Neural cell (in vitro differentiated cells): Measurements from ENCODE around the gene FCRL1. TPM values are rescaled to one million over a fixed set of nuclear protein-coding genes. Genes with fewer than 3 reads are reported as not detected.

ENCODE experiments used
- H2AFZ ChIP-seq: fragments of 200-600, 300-800 bp; sonication (generic), shearing (Covaris generic); 2 replicates; pipeline ENCODE4 v1.6.0; 2014; ENCODE audit warnings: low read depth, mild to moderate bottlenecking, antibody characterized with exemption, low read length, moderate library complexity
- H3F3A ChIP-seq: fragments of 200-600 bp; shearing (Covaris generic); 2 replicates; pipeline ENCODE4 v1.6.1; 2016; ENCODE audit warnings: mild to moderate bottlenecking, moderate library complexity, mixed read lengths, antibody characterized with exemption, low read length; ENCODE audit not compliant: insufficient read depth, poor library complexity, severe bottlenecking
- H3K27ac ChIP-seq: fragments of 200-600, 300-800 bp; sonication (generic), shearing (Covaris generic); 2 replicates; pipeline ENCODE4 v1.5.1; 2014; ENCODE audit warnings: mild to moderate bottlenecking, low read length, moderate library complexity
- H3K27me3 ChIP-seq: fragments of 300-800, 200-600 bp; sonication (generic), shearing (Covaris generic); 2 replicates; pipeline ENCODE4 v1.6.0; 2014; ENCODE audit warnings: mild to moderate bottlenecking, low read depth, low read length, moderate library complexity; ENCODE audit not compliant: insufficient read depth
- H3K36me3 ChIP-seq: fragments of 300-800, 200-600 bp; sonication (generic), shearing (Covaris generic); 2 replicates; pipeline ENCODE4 v1.5.1; 2014; ENCODE audit warnings: mild to moderate bottlenecking, antibody characterized with exemption, low read length, moderate library complexity; ENCODE audit not compliant: insufficient read depth
- H3K4me2 ChIP-seq: fragments of 300-800, 200-600 bp; sonication (generic), shearing (Covaris generic); 2 replicates; pipeline ENCODE4 v1.6.0; 2014; ENCODE audit warnings: mild to moderate bottlenecking, low read length
- H3K4me3 ChIP-seq: fragments of 300-800, 200-600 bp; sonication (generic), shearing (Covaris generic); 2 replicates; pipeline ENCODE4 v1.5.1; 2014; ENCODE audit warnings: mild to moderate bottlenecking, low read length, moderate library complexity
- H3K79me2 ChIP-seq: fragments of 200-600 bp; shearing (Covaris generic); replicated peaks from 2 replicates; pipeline ENCODE4 v1.6.0; 2014; ENCODE audit warnings: mild to moderate bottlenecking, low read length, moderate library complexity; ENCODE audit not compliant: insufficient read depth
- H3K9ac ChIP-seq: fragments of 300-800, 200-600 bp; sonication (generic), shearing (Covaris generic); 2 replicates; pipeline ENCODE4 v1.6.1; 2016; ENCODE audit warnings: mild to moderate bottlenecking, low read length, mixed read lengths
- H3K9me2 ChIP-seq: fragments of 200-600 bp; shearing (Covaris generic); 2 replicates; pipeline ENCODE4 v1.6.1; 2016; ENCODE audit warnings: mild to moderate bottlenecking, low read length, mixed read lengths; ENCODE audit not compliant: insufficient read depth
- H3K9me3 ChIP-seq: fragments of 200-600, 300-800 bp; sonication (generic), shearing (Covaris generic); 2 replicates; pipeline ENCODE4 v1.6.1; 2016; ENCODE audit warnings: mild to moderate bottlenecking, mixed run types, low read length, moderate library complexity, mixed read lengths
- H4K20me1 ChIP-seq: fragments of 200-600 bp; shearing (Covaris generic); 2 replicates; pipeline ENCODE4 v1.6.1; 2016; ENCODE audit warnings: mild to moderate bottlenecking, mixed run types; ENCODE audit not compliant: insufficient read depth
- EP300 ChIP-seq: fragments of 450-650 bp; conservative IDR thresholded peaks from 2 replicates; pipeline ENCODE4 v1.6.1; 2014; ENCODE audit warnings: antibody characterized with exemption, mild to moderate bottlenecking, moderate library complexity; ENCODE audit not compliant: poor library complexity, severe bottlenecking
- EZH2 ChIP-seq: fragments of 200-600, 300-800 bp; shearing (Covaris generic), sonication (generic); IDR thresholded peaks from 2 replicates; pipeline ENCODE4 v1.6.1; 2014; ENCODE audit warnings: antibody characterized with exemption, low read length, borderline replicate concordance, mild to moderate bottlenecking; ENCODE audit not compliant: insufficient read depth, poor library complexity, severe bottlenecking
- MXI1 ChIP-seq: fragments of 450-650 bp; conservative IDR thresholded peaks from 2 replicates; pipeline ENCODE4 v1.6.1; 2014; ENCODE audit warnings: antibody characterized with exemption, mild to moderate bottlenecking; ENCODE audit not compliant: poor library complexity, severe bottlenecking
- POLR2AphosphoS5 ChIP-seq: IDR thresholded peaks from 2 replicates; pipeline ENCODE4 v1.6.1; 2012
- RAD21 ChIP-seq: fragments of 450-650 bp; conservative IDR thresholded peaks from 2 replicates; pipeline ENCODE4 v1.6.1; 2014; ENCODE audit warnings: antibody characterized with exemption, mild to moderate bottlenecking, moderate library complexity
- SMC3 ChIP-seq: fragments of 450-650 bp; conservative IDR thresholded peaks from 2 replicates; pipeline ENCODE4 v1.6.1; 2014; ENCODE audit warnings: antibody characterized with exemption, mild to moderate bottlenecking, moderate library complexity; ENCODE audit not compliant: poor library complexity
- TAF1 ChIP-seq: IDR thresholded peaks from 2 replicates; pipeline ENCODE4 v1.6.1; 2012; ENCODE audit warnings: low read depth
- polyA plus RNA-seq: library from polyadenylated mRNA; depleted of rRNA; stranded (reverse); fragments of >200 nt; gene quantifications from 2 replicates; pipeline ENCODE4 v1.2.3, GENCODE V29; 2014
- TF ChIP-seq, protein P1 (sequence below): fragments of 450-650 bp; IDR thresholded peaks from 2 replicates; pipeline ENCODE4 v1.5.1; 2014; ENCODE audit warnings: antibody characterized with exemption, mild to moderate bottlenecking, moderate library complexity; ENCODE audit not compliant: poor library complexity, severe bottlenecking
- TF ChIP-seq, protein P2 (sequence below): IDR thresholded peaks from 2 replicates; pipeline ENCODE4 v1.6.1; 2012; ENCODE audit warnings: borderline replicate concordance

FCRL1 gene
- polyA plus RNA-seq, 1 donor from 2014 or later: not detected

DNA sequence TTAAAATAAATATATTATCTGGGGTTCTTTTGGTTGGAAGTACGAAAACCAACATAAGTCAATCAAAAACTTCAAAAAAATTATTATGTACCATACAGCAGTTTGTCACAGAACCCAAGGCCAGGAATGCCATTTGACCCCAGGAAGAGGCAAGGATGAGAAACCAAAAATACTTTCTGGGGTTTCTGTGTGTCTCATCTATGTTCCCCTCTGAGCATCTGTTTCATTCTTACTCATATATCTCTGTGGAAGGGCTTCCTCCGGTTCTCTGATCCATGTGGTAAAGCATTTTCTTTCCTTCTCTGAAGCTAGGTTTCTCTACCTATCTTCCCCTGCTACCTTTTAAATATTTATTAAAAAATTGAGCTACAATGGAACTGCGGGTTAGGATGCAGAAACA is 9.8 kb upstream of the FCRL1 start:
- no peak overlapping the region for H3K27ac ChIP-seq
- no peaks in the 10 kb centered on the region for H3K36me3 ChIP-seq
- no peak overlapping the region for H2AFZ ChIP-seq
- H3K9me3 ChIP-seq: no peaks in the 10 kb centered on the region
- no peaks in the 10 kb centered on the region for H3K79me2 ChIP-seq
- TF ChIP-seq RAD21 (no peak), POLR2AphosphoS5 (no peak), TAF1 (no peak), SMC3 (no peak), EZH2 (no peak), EP300 (no peak), MXI1 (no peak)
- TF ChIP-seq, protein P1, sequence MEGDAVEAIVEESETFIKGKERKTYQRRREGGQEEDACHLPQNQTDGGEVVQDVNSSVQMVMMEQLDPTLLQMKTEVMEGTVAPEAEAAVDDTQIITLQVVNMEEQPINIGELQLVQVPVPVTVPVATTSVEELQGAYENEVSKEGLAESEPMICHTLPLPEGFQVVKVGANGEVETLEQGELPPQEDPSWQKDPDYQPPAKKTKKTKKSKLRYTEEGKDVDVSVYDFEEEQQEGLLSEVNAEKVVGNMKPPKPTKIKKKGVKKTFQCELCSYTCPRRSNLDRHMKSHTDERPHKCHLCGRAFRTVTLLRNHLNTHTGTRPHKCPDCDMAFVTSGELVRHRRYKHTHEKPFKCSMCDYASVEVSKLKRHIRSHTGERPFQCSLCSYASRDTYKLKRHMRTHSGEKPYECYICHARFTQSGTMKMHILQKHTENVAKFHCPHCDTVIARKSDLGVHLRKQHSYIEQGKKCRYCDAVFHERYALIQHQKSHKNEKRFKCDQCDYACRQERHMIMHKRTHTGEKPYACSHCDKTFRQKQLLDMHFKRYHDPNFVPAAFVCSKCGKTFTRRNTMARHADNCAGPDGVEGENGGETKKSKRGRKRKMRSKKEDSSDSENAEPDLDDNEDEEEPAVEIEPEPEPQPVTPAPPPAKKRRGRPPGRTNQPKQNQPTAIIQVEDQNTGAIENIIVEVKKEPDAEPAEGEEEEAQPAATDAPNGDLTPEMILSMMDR: no peak
- TF ChIP-seq, protein P2, sequence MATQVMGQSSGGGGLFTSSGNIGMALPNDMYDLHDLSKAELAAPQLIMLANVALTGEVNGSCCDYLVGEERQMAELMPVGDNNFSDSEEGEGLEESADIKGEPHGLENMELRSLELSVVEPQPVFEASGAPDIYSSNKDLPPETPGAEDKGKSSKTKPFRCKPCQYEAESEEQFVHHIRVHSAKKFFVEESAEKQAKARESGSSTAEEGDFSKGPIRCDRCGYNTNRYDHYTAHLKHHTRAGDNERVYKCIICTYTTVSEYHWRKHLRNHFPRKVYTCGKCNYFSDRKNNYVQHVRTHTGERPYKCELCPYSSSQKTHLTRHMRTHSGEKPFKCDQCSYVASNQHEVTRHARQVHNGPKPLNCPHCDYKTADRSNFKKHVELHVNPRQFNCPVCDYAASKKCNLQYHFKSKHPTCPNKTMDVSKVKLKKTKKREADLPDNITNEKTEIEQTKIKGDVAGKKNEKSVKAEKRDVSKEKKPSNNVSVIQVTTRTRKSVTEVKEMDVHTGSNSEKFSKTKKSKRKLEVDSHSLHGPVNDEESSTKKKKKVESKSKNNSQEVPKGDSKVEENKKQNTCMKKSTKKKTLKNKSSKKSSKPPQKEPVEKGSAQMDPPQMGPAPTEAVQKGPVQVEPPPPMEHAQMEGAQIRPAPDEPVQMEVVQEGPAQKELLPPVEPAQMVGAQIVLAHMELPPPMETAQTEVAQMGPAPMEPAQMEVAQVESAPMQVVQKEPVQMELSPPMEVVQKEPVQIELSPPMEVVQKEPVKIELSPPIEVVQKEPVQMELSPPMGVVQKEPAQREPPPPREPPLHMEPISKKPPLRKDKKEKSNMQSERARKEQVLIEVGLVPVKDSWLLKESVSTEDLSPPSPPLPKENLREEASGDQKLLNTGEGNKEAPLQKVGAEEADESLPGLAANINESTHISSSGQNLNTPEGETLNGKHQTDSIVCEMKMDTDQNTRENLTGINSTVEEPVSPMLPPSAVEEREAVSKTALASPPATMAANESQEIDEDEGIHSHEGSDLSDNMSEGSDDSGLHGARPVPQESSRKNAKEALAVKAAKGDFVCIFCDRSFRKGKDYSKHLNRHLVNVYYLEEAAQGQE: no peak
- H3K9ac ChIP-seq: no peak overlapping the region
- H3K9me2 ChIP-seq: no peaks in the 10 kb centered on the region
- no peaks in the 10 kb centered on the region for H3F3A ChIP-seq
- no peaks in the 10 kb centered on the region for H4K20me1 ChIP-seq
- no peak overlapping the region for H3K4me2 ChIP-seq
- no peak overlapping the region for H3K4me3 ChIP-seq
- no peaks in the 10 kb centered on the region for H3K27me3 ChIP-seq

DNA sequence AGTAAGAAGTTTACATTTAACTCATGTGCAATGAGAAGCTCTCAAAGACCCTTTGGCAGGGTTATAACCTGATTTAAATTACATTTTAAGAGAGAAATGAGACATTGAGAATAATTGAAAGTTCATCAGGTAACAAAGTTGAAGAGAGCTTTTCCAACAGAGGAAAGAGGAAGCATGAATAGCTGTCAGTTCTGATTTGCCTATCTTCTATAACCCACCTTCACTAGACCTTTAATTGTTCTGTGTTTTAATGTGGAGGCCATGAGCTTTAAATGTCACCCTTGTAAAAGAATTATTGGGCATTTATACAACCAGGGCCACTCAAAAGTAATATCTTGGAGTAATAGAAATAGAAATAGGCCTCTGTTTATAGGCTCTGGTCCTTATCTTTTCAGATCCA is 9.3 kb upstream of the FCRL1 start:
- Histone ChIP-seq H3K4me2 (no peak overlapping the region), H3K27me3 (no peaks in the 10 kb centered on the region), H3K9ac (no peak overlapping the region), H3K4me3 (no peak overlapping the region), H4K20me1 (no peaks in the 10 kb centered on the region), H2AFZ (no peak overlapping the region), H3F3A (no peaks in the 10 kb centered on the region), H3K9me3 (no peaks in the 10 kb centered on the region), H3K9me2 (no peaks in the 10 kb centered on the region), H3K36me3 (no peaks in the 10 kb centered on the region), H3K27ac (no peak overlapping the region), H3K79me2 (no peaks in the 10 kb centered on the region)
- TF ChIP-seq POLR2AphosphoS5 (no peak), RAD21 (no peak), EP300 (no peak), EZH2 (no peak), SMC3 (no peak), TAF1 (no peak), MXI1 (no peak)
- TF ChIP-seq, protein P2: no peak
- TF ChIP-seq, protein P1: no peak
